GM19099 (cell line): ENCODE measurements around the gene ANKRD40CL.

Experiments
- POLR2A ChIP-seq: IDR thresholded peaks from 3 replicates; pipeline ENCODE4 v1.6.1; 2011; ENCODE audit warnings: low read depth; ENCODE audit not compliant: insufficient read length; ENCODE audit errors: extremely low read depth

The ANKRD40CL gene

GRCh38 chr17:50797135-50797810, 30.0 kb upstream of the ANKRD40CL start:
- no peak for TF ChIP-seq POLR2A

GRCh38 chr17:50794361-50794760, 27.0 kb upstream of the ANKRD40CL start:
- TF ChIP-seq POLR2A: no peak

- no peak for TF ChIP-seq POLR2A
These were observed 25.7 kb upstream of the ANKRD40CL start for GRCh38 chr17:50793007-50793406.

- no peak for TF ChIP-seq POLR2A
These were observed 24.8 kb upstream of the ANKRD40CL start for GRCh38 chr17:50792132-50792531.

GRCh38 chr17:50790618-50791017, 23.3 kb upstream of the ANKRD40CL start:
- no peak for TF ChIP-seq POLR2A

GRCh38 chr17:50787106-50787505, 19.8 kb upstream of the ANKRD40CL start:
- TF ChIP-seq POLR2A: no peak

- no peak for TF ChIP-seq POLR2A
These were observed 18.7 kb upstream of the ANKRD40CL start for GRCh38 chr17:50785946-50786570.

GRCh38 chr17:50785126-50785525, 17.8 kb upstream of the ANKRD40CL start:
- TF ChIP-seq POLR2A: no peak

- TF ChIP-seq POLR2A: no peak
These were observed 16.6 kb upstream of the ANKRD40CL start for GRCh38 chr17:50783905-50784304.

GRCh38 chr17:50783193-50783660, 15.9 kb upstream of the ANKRD40CL start:
- TF ChIP-seq POLR2A: no peak

- TF ChIP-seq POLR2A: no peak
These were observed 13.8 kb upstream of the ANKRD40CL start for GRCh38 chr17:50781167-50781566.

- TF ChIP-seq POLR2A: no peak
These were observed 12.5 kb upstream of the ANKRD40CL start for GRCh38 chr17:50779747-50780353.

- TF ChIP-seq POLR2A: no peak
These were observed 11.7 kb upstream of the ANKRD40CL start for GRCh38 chr17:50778988-50779387.

GRCh38 chr17:50778471-50778870, 11.2 kb upstream of the ANKRD40CL start:
- no peak for TF ChIP-seq POLR2A

- TF ChIP-seq POLR2A: no peak
These were observed 8.6 kb upstream of the ANKRD40CL start for GRCh38 chr17:50775926-50776325.

- no peak for TF ChIP-seq POLR2A
These were observed 7.0 kb upstream of the ANKRD40CL start for GRCh38 chr17:50774225-50774803.
